HepG2 (cell line): ENCODE results near the gene ADAM10. TPM values are rescaled to one million over a fixed set of nuclear protein-coding genes. Genes with fewer than 3 reads are reported as not detected.
A peak's percentile ranks its signal among the peaks of the same experiment; 100 is the strongest.

Experiments
- ATAC-seq: fragments of 200-7000 bp; cut with Tn5 transposase; 3 replicates; pipeline ENCODE4 v1.9.1; 2020; ENCODE audit warnings: mild to moderate bottlenecking, moderate library complexity
- BruUV-seq: library from RNA; stranded (reverse); fragments of 400-500 nt; replicated peaks from 2 replicates; lab custom pipeline; 2021; lab: Mats Ljungman, UMichigan
- CTCF ChIA-PET: fragments of 300-600 bp; formaldehyde crosslinking; extraction: SDS; loops from one replicate; lab custom pipeline; 2021; ENCODE audit warnings: low total read pairs, inconsistent platforms, low intra/inter-chr PET ratio; lab: Yijun Ruan, JAX
- POLR2A ChIA-PET: fragments of 350-600 bp; sonication (Branson Sonifier 250); formaldehyde crosslinking; loops from one replicate; lab custom pipeline; 2020; ENCODE audit warnings: antibody characterized with exemption, inconsistent platforms; lab: Yijun Ruan, JAX
- DNase-seq: peaks from one replicate; pipeline ENCODE4 v3.0.0-alpha.2; 2015; ENCODE audit warnings: low spot score
- FAIRE-seq: peaks from 3 replicates; lab custom pipeline; 2011; peaks lifted over from hg19 to GRCh38; lab: Jason Lieb, UNC
- H2AFZ ChIP-seq: one replicate; pipeline ENCODE4 v1.6.1; 2011; ENCODE audit warnings: low read length, inconsistent platforms
- H3K27ac ChIP-seq: fragments of 300-600 bp; 3 replicates; pipeline ENCODE4 v1.8.0; 2011; ENCODE audit warnings: mixed run types, mild to moderate bottlenecking, mixed read lengths, low read length, inconsistent platforms; ENCODE audit not compliant: insufficient read depth; ENCODE audit errors: extremely low read length
- H3K27me3 ChIP-seq, 2 experiments: fragments of 200-600 bp in 1 of 2; 2 replicates in 1 of 2; 3 replicates in 1 of 2; pipeline versions ENCODE4 v1.6.0 to v1.8.0; 2011; ENCODE audit warnings: low read length in 2 of 2, mild to moderate bottlenecking in 2 of 2, moderate library complexity in 2 of 2, inconsistent platforms in 1 of 2; ENCODE audit not compliant: insufficient read depth in 2 of 2, control insufficient read depth in 1 of 2
- H3K36me3 ChIP-seq, 2 experiments: fragments of 200-600 bp in 1 of 2; replicated peaks in 1 of 2; 2 replicates in 1 of 2; 3 replicates in 1 of 2; pipeline versions ENCODE4 v1.5.1 to v1.8.0; 2011; ENCODE audit warnings: low read length in 2 of 2, inconsistent platforms in 1 of 2; ENCODE audit not compliant: insufficient read depth in 2 of 2, control insufficient read depth in 1 of 2
- H3K4me1 ChIP-seq: 2 replicates; pipeline ENCODE4 v1.5.1; 2012; ENCODE audit warnings: low read length, inconsistent platforms; ENCODE audit not compliant: insufficient read depth
- H3K4me2 ChIP-seq: 2 replicates; pipeline ENCODE4 v1.6.0; 2011; ENCODE audit warnings: low read depth, low read length, inconsistent platforms
- H3K4me3 ChIP-seq, 3 experiments: fragments of 200-600 bp in 1 of 3; sonication (generic), shearing (Covaris generic) in 1 of 3; replicated peaks in 1 of 3; 2 replicates each; pipeline ENCODE4 v1.5.1; 2011 to 2016; ENCODE audit warnings: low read length in 3 of 3, inconsistent platforms in 2 of 3, low read depth in 2 of 3, mild to moderate bottlenecking in 2 of 3, control low read depth in 1 of 3, mixed read lengths in 1 of 3; ENCODE audit not compliant: insufficient read depth in 1 of 3
- H3K79me2 ChIP-seq: one replicate; pipeline ENCODE4 v1.6.1; 2011; ENCODE audit warnings: low read length, inconsistent platforms; ENCODE audit not compliant: insufficient read depth
- H3K9ac ChIP-seq: 2 replicates; pipeline ENCODE4 v1.6.0; 2011; ENCODE audit warnings: mild to moderate bottlenecking, low read depth, low read length, inconsistent platforms; ENCODE audit not compliant: insufficient read depth
- H3K9me3 ChIP-seq: 2 replicates; pipeline ENCODE4 v1.5.1; 2012; ENCODE audit warnings: mild to moderate bottlenecking, low read length
- H4K20me1 ChIP-seq: 2 replicates; pipeline ENCODE4 v1.6.0; 2011; ENCODE audit warnings: inconsistent platforms, mild to moderate bottlenecking, low read length, moderate library complexity; ENCODE audit not compliant: insufficient read depth
- CEBPB ChIP-seq: IDR thresholded peaks from 2 replicates; pipeline ENCODE4 v1.6.1; 2011; ENCODE audit warnings: low read depth, low read length, improper control_type of control experiment, borderline replicate concordance
- CEBPG ChIP-seq: IDR thresholded peaks from 2 replicates; pipeline ENCODE4 v1.6.1; 2016
- HCFC1 ChIP-seq: fragments of 150-350 bp; IDR thresholded peaks from 2 replicates; pipeline ENCODE4 v1.6.1; 2014; ENCODE audit warnings: low read depth, low read length
- HDAC1 ChIP-seq: sonication (generic); formaldehyde crosslinking; IDR thresholded peaks from 2 replicates; pipeline ENCODE4 v1.5.1; 2020; ENCODE audit warnings: mild to moderate bottlenecking, missing genetic modification reagents
- KAT7 ChIP-seq: IDR thresholded peaks from 2 replicates; pipeline ENCODE4 v1.6.1; 2018; ENCODE audit warnings: borderline replicate concordance, missing compliant biosample characterization
- SMC3 ChIP-seq: IDR thresholded peaks from 2 replicates; pipeline ENCODE4 v1.6.1; 2011; ENCODE audit warnings: low read length, improper control_type of control experiment
- STAG1 ChIP-seq: sonication (generic); formaldehyde crosslinking; IDR thresholded peaks from 2 replicates; pipeline ENCODE4 v1.4.0; 2020; ENCODE audit warnings: missing genetic modification reagents
- TARDBP ChIP-seq: sonication (generic); formaldehyde crosslinking; IDR thresholded peaks from 2 replicates; pipeline ENCODE4 v1.8.0; 2022; ENCODE audit warnings: mild to moderate bottlenecking, missing genetic modification reagents
- TOE1 ChIP-seq: sonication (generic); formaldehyde crosslinking; IDR thresholded peaks from 2 replicates; pipeline ENCODE4 v1.4.0; 2020; ENCODE audit warnings: mild to moderate bottlenecking, missing genetic modification reagents
- ZEB1 ChIP-seq: IDR thresholded peaks from 2 replicates; pipeline ENCODE4 v1.6.1; 2012; ENCODE audit warnings: mild to moderate bottlenecking, low read depth, inconsistent platforms; ENCODE audit not compliant: insufficient replicate concordance
- ZNF30 ChIP-seq: sonication (generic); formaldehyde crosslinking; IDR thresholded peaks from 2 replicates; pipeline ENCODE4 v1.5.0; 2020; ENCODE audit warnings: mild to moderate bottlenecking, missing genetic modification reagents
- ZNF841 ChIP-seq: sonication (generic); formaldehyde crosslinking; IDR thresholded peaks from 2 replicates; pipeline ENCODE4 v1.8.1; 2023; ENCODE audit warnings: missing genetic modification reagents, borderline replicate concordance
- ZSCAN12 ChIP-seq: sonication (generic); formaldehyde crosslinking; IDR thresholded peaks from 2 replicates; pipeline ENCODE4 v1.9.0; 2021; ENCODE audit warnings: mild to moderate bottlenecking, missing genetic modification reagents
- WGBS: methylation state at CpG from one replicate; pipeline ENCODE4 v1.1.6; 2017; ENCODE audit warnings: low lambda C conversion rate; 5-methylcytosine and 5-hydroxymethylcytosine counted together
- in situ Hi-C: cut with HindIII; loops from 2 replicates; pipeline ENCODE4 v1.10.0; 2017; ENCODE audit warnings: low pct_unique_long_range_greater_than_20kb; ENCODE audit not compliant: extremely low pct_ligation_motif_present
- intact Hi-C: fragments of 100-400 bp; cut with micrococcal nuclease; formaldehyde crosslinking; loops from one replicate; pipeline ENCODE4 v1.10.0; 2022; ENCODE audit not compliant: unreplicated experiment
- polyA plus RNA-seq, 8 experiments: library from polyadenylated mRNA; depleted of rRNA in 3 of 8; stranded (reverse) in 7 of 8; unstranded in 1 of 8; fragments of >200 nt; fragmentation: Illumina TruSeq in 4 of 8; extraction: Trizol in 4 of 8; gene quantifications; 2 replicates each; pipeline versions ENCODE4 v1.2.1 to v1.2.3, GENCODE V29; 2011 to 2016; ENCODE audit warnings: low read depth in 4 of 8, missing spikeins in 1 of 8, mixed read lengths in 1 of 8; ENCODE audit not compliant: insufficient read depth in 1 of 8
- total RNA-seq, 5 experiments: library from RNA; depleted of rRNA; stranded (reverse); fragments of >200 nt; fragmentation: Illumina TruSeq; extraction: Trizol; gene quantifications; 2 replicates each; pipeline ENCODE4 v1.2.3, GENCODE V29; 2016; ENCODE audit warnings: low read depth in 1 of 5
- TF ChIP-seq, protein P1 (sequence below): sonication (generic); formaldehyde crosslinking; conservative IDR thresholded peaks from 2 replicates; pipeline ENCODE4 v1.4.0; 2020; ENCODE audit warnings: missing genetic modification reagents

Gene ADAM10
- total and polyA plus RNA-seq, 2 of the 13 experiments (the other 11 are each of a cell fraction or from before 2014, with no cell fraction given) = 92.7 to 125 TPM

DNA sequence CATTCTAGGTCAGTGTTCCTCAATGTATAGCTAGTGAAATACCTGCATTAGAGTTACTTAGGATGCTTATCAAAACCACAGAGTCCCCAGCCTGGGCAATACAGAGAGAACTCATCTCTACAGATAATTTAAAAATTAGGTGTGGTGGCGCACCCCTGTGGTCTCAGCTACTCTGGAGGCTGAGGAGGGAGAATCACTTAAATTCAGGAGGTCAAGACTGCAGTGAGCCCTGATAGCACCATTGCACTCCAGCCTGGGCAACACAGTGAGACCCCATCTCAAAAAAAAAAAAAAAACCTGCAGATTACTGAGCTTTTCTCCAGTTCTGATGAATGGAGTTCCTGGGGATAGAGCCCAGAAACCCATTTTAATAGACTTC lies 11.5 kb upstream of the ADAM10 start (continued):
- TF ChIP-seq, protein P1, sequence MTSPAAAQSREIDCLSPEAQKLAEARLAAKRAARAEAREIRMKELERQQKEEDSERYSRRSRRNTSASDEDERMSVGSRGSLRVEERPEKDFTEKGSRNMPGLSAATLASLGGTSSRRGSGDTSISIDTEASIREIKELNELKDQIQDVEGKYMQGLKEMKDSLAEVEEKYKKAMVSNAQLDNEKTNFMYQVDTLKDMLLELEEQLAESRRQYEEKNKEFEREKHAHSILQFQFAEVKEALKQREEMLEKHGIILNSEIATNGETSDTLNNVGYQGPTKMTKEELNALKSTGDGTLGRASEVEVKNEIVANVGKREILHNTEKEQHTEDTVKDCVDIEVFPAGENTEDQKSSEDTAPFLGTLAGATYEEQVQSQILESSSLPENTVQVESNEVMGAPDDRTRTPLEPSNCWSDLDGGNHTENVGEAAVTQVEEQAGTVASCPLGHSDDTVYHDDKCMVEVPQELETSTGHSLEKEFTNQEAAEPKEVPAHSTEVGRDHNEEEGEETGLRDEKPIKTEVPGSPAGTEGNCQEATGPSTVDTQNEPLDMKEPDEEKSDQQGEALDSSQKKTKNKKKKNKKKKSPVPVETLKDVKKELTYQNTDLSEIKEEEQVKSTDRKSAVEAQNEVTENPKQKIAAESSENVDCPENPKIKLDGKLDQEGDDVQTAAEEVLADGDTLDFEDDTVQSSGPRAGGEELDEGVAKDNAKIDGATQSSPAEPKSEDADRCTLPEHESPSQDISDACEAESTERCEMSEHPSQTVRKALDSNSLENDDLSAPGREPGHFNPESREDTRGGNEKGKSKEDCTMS (CRISPR knock-in tag) = no peak
- TF ChIP-seq ZNF841 (CRISPR knock-in tag) (no peak), TARDBP (no peak), ZSCAN12 (no peak), ZNF30 (no peak), HDAC1 (CRISPR knock-in tag) (no peak), TOE1 (no peak), STAG1 (CRISPR knock-in tag) (peak; percentile 53), HCFC1 (no peak)

DNA sequence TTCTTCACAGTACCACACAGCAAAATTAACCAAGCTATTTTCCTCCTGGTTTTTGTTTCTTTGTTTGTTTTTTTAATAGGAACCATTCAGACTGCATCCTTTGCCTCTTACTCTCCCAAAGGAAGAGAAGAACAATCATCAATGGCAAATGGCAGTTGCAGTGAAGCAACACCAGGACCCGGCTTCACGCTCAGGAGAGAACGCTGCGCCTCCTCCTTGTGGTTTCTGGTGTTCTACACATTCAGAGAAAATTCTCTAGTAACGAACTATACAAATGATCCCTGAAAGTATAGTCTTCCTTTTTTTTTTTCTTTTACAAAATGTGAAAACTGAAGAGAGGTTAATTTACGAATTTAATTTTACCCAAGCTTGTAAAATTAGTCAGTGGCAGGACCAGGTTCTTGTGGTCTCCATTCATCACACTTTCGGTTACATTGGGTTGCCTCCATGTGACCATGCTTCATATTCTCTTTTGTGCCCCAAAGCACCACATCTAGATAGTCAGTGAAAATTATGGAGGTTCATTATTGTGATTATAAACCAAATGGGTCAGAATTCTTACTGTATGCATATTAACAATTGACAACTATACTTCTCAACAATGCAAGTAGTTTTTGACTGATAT lies 11.0 kb upstream of the ADAM10 start:
- Histone ChIP-seq H4K20me1 (no peaks in the 10 kb centered on the region), H3K79me2 (no peaks in the 10 kb centered on the region), H3K9me3 (peaks cover 8% of the 10 kb centered on the region), H3K27ac (no peak overlapping the region), H3K4me1 (peaks cover 10% of the 10 kb centered on the region; the same call in 1 of the 2 replicates), H3K36me3 (no peaks in the 10 kb centered on the region), H3K27me3 (no peaks in the 10 kb centered on the region), H3K4me2 (no peak overlapping the region; the same call in 1 of the 2 replicates), H3K9ac (no peak overlapping the region), H2AFZ (no peak overlapping the region), H3K4me3 (no peak overlapping the region)
- CTCF ChIA-PET = no interaction called here
- no peak for DNase-seq
- TF ChIP-seq ZEB1 = no peak
- TF ChIP-seq CEBPG (CRISPR knock-in tag) = peak; percentile 53; the same call in 1 of the 2 replicates
- peak; percentile 7; the same call in 1 of the 2 replicates for TF ChIP-seq CEBPB
- TF ChIP-seq SMC3 = 0 out of 2 replicates have a peak, but pooled peaks have one; percentile 14
- TF ChIP-seq KAT7 (CRISPR knock-in tag) = no peak
- peak; percentile 32 for TF ChIP-seq STAG1 (CRISPR knock-in tag)
- 24% methylated on average over 7 of the region's 7 CpGs for WGBS
- peak; percentile 46; the same call in 1 of the 3 replicates for ATAC-seq
- in situ Hi-C loops (no loop called here), intact Hi-C loops (no loop called here)
- POLR2A ChIA-PET = interaction anchor here (1.6 to 2.4 kb wide), 2 partner anchors 10 to 11 kb away, joined by 7 to 11 read pairs; partner anchors contain the start of genes ADAM10 and MINDY2
- no peak for FAIRE-seq
- no TSS peak for BruUV-seq
